UCSD-AML1 (cell line): ENCODE measurements around the gene NCAPH2.
"Not testable (repeated sequence)": the region's sequence is repeated elsewhere in the genome, so short reads cannot be mapped to it uniquely, and the experiment has no call there.

Source experiments
- DNase-seq: peaks from one replicate; lab custom pipeline; 2025; ENCODE audit not compliant: unreplicated experiment; lab: John Stamatoyannopoulos, UW

Gene NCAPH2

DNA sequence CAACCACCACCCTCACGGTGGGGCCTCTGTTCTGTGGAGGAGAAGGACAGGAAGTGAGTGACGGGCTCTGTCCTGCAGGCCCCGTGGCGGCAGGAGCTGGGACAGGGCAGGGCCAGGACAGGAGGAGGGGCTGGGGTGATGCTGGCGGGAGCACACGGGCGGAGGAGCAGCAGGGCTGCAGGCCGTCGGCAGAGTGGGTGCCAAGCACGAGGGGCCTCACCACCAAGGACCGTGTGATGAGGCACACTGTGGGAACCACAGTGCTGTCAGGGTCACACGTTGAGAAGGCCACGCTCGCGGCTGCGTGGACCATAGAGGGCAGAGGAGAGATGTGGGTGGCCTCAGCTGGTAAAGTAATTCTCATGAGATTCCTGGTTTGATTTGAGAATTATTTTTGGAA is 8.9 kb downstream of the NCAPH2 start:
- no peak for DNase-seq

DNA sequence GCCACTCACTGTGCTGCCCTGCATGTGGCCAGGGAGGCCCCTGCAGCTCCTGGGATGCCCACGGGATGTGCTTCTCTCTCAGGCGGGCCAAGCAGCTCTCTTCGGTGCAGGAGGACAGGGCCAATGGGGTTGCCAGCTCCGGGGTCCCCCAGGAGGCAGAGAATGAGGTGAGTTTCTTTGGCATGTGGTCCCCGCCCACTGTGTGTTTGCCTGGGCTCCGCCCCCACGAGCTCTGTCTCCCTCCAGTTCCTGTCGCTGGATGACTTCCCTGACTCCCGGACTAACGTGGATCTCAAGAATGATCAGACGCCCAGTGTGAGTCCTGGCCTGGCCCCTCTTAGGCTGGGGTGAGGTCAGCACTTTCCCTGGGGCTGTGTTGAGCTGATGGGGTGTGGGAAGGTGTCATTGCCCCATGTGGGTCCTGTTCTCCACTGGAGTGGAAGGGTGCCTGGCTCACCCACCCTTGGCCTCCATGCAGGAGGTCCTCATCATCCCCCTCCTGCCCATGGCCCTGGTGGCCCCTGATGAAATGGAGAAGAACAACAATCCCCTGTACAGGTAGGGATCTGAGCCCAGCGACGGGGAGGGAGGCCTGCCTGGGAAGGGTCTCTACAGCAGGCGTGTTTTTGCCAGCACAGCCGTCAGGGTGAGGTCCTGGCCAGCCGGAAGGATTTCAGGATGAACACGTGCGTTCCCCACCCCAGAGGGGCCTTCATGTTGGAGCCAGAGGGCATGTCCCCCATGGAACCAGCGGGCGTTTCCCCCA is 9.7 kb downstream of the NCAPH2 start:
- no peak for DNase-seq

DNA sequence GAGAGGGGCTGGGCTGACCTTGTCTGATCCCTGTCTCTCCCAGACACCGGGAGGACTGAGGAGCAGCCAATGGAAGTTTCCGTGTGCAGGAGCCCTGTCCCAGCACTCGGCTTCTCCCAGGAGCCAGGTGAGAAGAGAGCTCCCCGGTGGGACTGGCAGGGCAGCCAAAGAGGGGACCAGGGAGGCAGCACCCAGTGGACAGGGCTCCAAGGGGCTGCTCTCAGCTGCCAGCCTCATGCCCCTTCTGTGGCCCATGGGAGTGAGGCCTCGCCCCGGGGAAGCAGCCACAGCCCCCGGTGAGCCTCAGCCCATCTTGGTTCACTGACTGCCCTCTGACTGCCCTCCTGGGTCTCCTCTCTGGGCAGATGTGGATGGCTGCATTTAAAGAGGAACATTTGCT is 10.6 kb downstream of the NCAPH2 start:
- no peak for DNase-seq

DNA sequence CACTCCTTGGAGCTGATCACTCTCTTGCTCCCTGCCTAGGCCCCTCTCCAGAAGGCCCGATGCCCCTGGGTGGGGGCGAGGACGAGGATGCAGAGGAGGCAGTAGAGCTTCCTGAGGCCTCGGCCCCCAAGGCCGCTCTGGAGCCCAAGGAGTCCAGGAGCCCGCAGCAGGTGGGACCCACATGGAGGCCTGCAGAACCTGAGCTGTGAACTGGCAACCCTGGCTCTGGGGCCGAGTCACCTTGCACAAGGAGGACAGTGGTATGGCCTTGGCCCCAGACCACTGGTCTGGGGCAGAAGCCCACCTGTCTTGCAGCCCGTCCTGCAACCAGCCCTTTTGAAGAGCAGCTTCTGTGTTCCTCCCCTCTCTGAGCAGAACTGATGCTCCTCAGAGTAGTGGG is 11.1 kb downstream of the NCAPH2 start:
- DNase-seq: no peak

DNA sequence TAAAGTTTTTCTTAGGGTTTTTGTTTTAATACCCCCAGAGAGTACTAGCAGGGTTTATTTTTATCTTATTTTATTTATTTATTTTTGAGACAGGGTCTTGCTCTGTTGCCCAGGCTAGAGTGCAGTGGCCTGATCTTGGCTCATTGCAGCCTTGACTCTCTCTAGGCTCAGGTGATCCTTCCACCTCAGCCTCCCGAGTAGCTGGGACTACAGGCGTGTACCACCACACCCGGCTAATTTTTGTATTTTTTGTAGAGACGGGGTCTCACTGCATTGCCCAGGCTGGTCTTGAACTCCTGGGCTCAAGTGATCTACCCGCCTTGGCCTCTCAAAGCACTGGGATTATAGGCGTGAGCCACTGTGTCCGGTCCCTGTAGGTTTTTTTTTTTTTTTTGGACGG is 12.2 kb downstream of the NCAPH2 start:
- not testable (repeated sequence) for DNase-seq

DNA sequence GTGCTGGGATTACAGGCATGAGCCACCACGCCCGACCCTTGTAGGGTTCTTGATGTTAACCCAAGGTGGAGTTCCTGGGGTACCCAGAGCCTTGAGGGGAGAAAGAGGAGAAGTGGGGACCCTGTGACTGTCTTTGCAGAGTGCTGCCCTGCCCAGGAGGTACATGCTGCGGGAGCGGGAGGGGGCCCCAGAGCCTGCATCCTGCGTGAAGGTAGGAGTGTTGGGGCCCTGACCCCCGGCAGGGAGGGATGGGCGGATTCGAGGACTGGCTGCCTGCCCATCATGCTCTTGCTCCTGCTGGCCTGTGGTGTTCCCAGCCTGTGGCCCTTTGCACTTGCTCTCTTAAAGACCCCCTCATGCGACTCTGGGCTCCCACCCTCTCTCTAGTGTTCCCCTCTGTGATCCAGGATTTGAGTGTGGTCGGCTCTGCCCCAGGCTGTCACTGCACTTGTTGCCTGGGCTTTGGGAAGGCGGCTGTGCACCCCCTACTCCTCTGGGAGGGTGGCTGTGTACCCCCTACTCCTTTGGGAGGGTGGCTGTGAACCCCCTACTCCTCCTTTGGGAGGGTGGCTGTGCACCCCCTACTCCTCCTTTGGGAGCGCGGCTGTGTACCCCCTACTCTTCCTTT is 12.9 kb downstream of the NCAPH2 start:
- DNase-seq: no peak

DNA sequence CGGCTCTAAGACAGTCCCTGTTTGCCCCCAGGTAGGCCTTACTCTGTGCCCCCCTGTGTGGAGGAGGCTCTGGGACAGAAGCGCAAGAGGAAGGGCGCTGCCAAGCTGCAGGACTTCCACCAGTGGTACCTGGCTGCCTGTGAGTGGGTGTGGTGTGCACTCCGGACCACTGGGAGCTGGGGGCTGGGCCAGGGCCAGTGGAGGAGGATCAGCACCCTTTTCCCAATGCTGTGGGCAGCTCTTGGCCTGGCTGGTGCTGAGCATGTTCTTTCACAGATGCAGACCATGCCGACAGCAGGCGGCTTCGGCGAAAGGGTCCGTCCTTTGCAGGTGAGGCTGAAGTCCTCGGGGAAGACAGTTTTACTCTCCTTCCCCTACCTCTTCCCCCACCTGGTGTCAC is 13.7 kb downstream of the NCAPH2 start:
- DNase-seq: no peak

DNA sequence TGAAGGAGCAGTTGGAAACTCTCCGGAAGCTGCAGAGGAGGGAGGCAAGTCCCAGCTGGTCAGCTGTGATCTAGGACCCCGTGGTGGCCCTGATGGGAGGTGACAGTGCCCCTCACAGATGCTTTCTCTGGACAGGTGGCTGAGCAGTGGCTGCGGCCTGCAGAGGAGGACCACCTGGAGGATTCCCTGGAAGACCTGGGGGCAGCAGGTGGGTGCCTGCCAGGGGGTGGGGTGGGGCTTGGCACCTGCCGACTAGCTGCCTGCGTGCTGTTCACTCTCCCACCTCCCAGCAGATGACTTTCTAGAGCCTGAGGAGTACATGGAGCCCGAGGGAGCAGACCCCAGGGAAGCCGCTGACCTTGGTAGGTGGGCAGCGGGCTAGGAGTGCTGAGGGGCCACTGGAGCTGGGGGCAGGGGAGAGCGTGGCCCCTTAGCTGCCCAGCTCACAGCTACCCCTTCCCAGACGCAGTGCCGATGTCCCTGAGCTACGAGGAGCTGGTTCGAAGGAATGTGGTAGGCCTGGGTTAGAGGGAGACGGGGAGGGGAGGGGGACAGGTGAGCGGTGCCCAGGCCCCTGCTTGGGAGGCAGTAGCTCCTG is 14.3 kb downstream of the NCAPH2 start:
- no peak for DNase-seq

DNA sequence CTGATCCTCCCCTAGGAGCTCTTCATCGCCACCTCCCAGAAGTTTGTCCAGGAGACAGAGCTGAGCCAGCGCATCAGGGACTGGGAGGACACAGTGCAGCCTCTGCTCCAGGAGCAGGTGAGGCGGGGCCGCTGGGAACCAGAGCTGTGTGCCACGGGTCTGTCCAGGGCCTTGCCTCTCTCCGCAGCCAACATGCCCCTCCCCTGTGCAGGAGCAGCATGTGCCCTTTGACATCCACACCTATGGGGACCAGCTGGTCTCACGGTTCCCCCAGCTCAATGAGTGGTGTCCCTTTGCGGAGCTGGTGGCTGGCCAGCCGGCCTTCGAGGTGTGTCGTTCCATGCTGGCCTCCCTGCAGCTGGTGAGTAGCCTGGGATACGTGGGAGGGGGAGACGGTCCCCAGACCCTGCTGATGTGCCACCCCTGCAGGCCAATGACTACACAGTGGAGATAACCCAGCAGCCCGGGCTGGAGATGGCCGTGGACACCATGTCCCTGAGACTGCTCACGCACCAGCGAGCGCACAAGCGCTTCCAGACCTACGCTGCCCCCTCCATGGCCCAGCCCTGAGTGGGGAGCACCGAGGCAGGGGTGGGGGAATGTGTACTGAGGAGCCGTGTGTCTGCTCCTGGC is 14.9 kb downstream of the NCAPH2 start:
- no peak for DNase-seq

DNA sequence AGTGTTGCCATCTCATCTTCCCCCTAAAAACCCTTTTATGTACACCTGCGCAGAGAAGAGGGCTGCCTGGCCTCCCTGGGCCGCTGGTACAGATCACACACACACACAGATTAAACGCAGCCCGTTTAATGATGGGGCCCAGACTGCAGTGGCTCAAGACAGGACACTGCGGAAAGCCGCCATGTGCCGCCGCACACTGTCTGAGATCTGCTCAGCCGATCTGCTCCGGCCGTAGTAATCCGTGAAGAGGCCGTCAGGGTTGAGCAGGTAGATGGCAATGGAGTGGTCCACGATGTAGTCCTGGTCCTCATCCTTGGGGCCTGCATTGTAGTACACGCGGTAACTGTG is 15.4 kb downstream of the NCAPH2 start:
- no peak for DNase-seq

DNA sequence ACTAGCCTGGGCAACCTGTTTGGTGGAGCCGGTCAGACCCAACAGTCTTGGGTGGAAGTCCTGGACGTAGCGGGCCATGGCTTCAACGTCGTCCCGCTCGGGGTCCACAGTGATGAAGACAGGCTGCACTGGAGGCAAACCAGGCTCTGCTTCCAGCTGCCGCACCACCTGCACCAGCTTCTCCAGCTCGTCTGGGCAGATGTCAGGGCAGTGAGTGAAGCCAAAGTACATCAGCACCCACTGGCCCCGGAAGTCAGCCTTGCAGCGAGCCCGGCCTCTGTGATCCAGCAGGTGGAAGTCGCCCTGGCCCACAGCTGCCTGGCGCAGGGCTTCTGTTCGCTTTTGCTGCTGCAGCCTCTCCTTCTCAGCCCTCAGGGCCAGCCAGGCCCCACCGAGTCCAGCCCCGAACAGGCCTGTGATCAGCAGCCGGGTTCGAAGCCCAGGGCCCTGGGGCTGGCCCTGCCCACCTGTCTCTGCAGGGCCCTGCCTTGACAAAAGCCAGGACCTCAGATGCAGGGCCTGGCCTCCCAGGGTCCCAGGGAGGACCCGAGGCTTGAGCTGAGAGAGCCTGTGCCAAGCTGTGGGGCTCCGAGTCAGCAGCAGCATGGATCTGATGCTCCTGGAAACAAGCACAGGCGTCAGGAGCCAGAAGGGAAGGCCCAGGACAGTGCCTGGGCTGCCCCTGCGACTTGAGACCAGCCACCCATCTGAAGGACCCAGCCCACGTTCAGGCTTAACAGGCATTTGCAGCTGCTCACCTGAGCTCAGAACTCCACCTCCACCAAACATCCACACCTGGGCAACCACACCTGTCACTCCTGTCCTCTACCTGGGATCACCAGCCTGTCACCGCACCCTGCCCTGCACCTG is 16.0 kb downstream of the NCAPH2 start:
- no peak for DNase-seq

DNA sequence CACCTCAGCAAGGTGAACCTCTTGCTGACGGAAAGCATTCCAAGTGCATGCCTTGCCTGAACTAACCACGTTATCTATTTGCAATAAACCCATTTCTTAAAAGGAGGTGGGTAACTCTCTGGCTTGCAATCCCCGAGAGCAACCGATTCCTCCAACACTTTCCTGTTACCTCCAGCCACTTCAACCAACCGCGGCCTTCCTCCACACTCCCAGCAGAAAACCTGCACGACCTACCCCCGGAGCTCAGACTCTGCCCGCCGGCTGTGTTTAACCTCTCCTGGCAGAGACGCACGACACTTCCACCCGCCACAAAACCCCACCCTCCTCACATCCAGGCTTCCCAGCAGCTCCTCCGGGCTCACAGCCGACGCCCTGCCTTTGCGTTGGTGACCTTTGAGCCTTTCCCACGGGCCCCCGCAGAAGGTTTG is 16.7 kb downstream of the NCAPH2 start:
- DNase-seq: no peak

DNA sequence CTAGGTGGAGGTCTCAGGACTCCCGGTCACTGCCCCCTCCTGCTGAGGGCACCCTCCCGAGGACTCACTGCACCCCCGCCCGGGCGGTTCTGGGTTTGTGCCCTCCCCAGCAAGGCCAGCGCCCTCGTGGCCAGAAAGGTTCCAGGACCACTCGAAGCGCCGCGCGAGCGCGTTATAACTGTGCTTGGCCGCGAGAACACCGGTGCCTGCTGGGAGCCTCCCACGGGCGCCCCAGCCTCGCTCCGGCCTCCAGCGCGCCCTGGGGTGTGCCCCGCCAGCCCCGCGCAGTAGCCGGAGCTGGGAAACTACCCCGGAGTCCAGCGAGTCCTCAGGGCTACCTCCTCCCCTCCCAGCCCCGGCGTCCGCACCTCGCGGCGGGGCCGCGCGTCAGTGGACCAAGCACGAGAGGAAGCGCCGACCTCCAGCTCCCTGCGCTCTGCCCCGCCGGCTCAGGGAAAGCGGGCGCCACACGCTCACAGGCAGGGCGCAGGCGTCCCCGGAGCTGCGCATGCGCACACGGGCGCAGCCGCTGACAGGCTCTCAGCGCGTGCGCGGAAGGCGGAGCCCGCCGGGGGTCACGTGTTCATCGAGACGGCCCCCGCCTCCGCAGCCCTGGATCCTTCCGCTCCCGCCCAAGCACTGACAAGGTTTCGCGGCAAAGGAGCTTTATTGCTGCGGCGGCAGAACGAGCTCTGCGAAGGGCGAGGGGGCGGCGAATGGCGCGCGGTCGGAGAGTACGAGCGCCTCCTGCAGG is 17.3 kb downstream of the NCAPH2 start, which contains the start of gene SCO2:
SCO2 (minus strand) TSS at position 495 of the 754 bp plus-strand sequence. CDS start 1,187 bp downstream, outside the sequence.
- peak; percentile 98 for DNase-seq

DNA sequence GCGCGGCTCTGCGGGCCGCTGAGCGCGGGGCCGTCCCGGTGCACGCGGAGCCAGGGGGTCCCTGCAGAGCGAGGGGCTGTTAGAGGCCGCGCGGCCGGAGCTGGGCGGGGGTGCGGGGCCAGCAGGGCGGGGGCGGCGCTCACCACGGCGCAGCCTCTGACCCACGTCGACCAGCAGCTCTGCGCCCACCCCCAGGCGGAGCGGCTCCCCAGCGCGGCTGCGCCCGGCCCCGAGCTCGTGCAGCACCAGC is 17.8 kb downstream of the NCAPH2 start:
- no peak for DNase-seq

DNA sequence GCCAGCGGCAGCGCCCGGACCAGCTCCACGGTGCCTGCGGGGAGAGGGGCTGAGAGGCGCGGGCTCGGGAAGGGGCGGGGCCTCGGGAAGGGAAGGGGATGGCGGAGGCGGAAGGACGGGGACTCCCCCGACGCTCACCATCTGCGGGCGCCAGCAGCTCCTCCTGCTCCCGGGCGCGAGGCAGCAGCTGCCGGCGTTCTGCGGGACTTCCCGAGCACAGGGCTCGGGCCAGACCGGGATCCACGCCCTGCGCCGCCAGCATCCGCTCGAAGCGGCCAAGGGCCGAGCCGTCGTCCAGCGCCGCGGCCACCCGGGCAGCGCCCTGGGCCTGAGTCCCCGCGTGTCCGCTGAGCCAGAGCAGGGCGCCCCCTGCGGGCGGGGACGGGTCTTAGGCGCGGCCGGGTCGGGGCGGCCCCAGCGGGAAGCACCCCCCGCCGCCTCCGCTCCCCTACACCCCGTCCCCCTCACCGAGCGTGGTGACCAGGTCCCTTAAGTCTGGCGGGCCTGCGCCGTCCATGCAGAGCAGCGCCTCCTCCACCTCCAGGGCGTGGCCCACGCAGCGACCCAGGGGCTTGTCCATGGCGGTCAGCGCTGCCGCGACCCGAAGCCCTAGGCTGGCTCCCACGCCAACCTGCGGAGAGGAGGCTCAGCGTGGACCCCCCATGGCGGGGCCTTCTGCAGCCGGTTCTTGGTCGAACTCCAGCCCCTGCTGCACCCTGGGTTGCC is 18.2 kb downstream of the NCAPH2 start:
- peak; percentile 90 for DNase-seq

DNA sequence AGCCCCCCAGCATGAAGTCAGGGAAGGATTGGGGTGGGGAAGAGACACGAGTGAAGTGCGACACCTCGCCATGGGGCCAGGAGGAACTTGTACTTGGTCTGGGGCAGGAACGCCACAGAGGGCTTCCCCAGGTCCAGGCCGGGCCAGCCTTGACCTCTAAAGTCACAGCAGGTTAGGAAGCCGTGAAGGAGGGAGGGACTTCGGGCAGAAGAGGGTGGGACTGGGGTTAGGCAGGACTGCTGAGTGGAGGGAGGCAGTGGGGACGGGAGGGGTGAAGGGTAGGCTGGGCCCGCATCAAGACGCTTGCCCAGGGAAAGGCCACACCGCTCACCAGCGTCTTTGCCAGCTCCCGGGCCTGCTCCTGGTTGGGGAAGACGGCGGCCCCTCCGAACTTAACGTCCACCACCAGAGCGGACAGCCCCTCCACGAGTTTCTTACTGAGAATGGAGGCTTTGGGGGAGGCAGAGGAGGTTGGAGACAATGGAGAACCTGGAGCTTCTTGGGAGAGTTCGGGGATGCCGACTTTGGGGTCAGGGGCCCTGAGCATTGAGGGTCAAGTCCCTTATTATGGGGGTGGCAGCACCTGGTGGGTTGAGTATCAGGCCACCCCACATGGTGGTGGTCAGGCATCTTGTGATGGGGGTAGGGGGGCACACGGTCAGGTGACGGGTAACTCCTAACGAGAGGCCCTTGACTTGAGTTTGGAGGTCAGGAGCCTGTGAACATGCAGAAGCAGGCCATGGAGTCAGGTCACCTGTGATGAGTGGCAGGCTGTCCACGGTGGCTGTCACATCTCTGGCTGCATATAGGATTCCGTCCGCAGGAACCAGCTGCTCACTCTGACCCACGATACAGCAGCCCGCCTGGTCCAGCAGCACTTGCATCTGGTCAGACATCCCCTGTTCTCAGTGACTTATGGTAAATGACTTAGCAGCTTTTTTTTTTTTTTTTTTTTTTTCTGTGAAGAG is 19.1 kb downstream of the NCAPH2 start:
- DNase-seq: peak; percentile 77

DNA sequence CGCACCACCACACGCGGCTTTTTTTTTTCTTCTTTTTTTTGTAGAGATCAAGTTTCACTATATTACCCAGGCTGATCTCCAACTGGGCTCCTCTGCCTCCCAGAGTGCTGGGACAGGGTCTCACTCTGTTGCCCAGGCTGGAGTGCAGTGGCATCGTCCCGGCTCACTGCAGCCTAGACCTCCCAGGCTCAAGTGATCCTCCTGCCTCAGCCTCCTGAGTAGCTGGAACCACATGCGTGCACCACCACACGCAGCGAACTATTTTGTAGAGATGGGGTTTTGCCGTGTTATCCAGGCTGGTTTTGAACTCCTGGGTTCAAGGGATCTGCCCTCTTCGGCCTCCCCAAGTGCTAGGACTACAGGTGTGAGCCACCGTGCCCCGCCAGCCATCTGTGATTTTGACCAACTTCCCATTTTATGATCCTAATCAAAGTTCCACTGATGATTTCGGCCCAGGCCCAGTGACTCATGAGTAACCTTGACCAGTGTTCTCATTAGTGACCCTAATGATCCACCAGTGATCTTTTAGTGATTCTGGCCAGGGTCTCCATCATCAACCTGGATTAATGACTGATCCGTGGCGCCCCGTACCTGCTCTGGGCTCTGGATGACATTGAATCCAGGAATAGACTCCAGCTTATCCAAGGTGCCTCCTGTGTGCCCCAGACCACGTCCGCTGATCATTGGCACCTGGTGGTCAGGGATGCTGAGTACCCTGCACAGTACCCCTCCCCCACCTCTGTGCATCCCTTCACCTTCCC is 20.1 kb downstream of the NCAPH2 start:
- DNase-seq: no peak
